Right lobe of liver (tissue), 6 donors: ENCODE results near the gene HS1BP3. TPM values are rescaled to one million over a fixed set of nuclear protein-coding genes. Genes with fewer than 3 reads are reported as not detected.

Source experiments
- ATAC-seq, 4 donors: fragments of 200-7000 bp; cut with Tn5 transposase; one replicate each; pipeline ENCODE4 v1.9.1; 2020; ENCODE audit warnings: mild to moderate bottlenecking in 4 of 4, moderate library complexity in 4 of 4
- DNase-seq, 3 donors: peaks; one replicate each; pipeline ENCODE4 v3.0.0-alpha.2; 2020
- H3K27ac ChIP-seq, 3 donors: fragments of 200-600 bp; one replicate each; pipeline ENCODE4 v1.8.0; 2022
- H3K27me3 ChIP-seq, 2 donors: fragments of 200-600 bp; one replicate each; pipeline ENCODE4 v1.8.0; 2022
- H3K36me3 ChIP-seq, 4 donors: fragments of 200-600 bp; sonication (generic) in 1 of 4; one replicate each; pipeline versions ENCODE4 v1.5.1 to v1.8.0; 2017 to 2022; ENCODE audit warnings: control low read depth in 1 of 4
- H3K4me1 ChIP-seq, 4 donors: fragments of 200-600 bp; sonication (generic) in 1 of 4; one replicate each; pipeline versions ENCODE4 v1.5.1 to v1.8.0; 2017 to 2022; ENCODE audit warnings: control low read depth in 1 of 4
- H3K4me3 ChIP-seq, 3 donors: fragments of 200-600 bp; one replicate each; pipeline ENCODE4 v1.8.0; 2022
- H3K9me3 ChIP-seq, 4 donors: fragments of 200-600 bp; sonication (generic) in 1 of 4; one replicate each; pipeline versions ENCODE4 v1.5.1 to v1.8.0; 2017 to 2022; ENCODE audit warnings: control low read depth in 1 of 4
- POLR2A ChIP-seq: fragments of 450-650 bp; IDR thresholded peaks from one replicate; pipeline ENCODE4 v1.6.1; 2017; ENCODE audit warnings: antibody characterized with exemption, mild to moderate bottlenecking
- WGBS: methylation state at CpG from one replicate; pipeline ENCODE4 v1.1.6; 2018; ENCODE audit warnings: low coverage, low lambda C conversion rate; ENCODE audit not compliant: insufficient coverage; ENCODE audit errors: missing lambda C conversion rate; 5-methylcytosine and 5-hydroxymethylcytosine counted together
- intact Hi-C, 2 donors: fragments of 100-400 bp; cut with DNase I; formaldehyde crosslinking; loops; one replicate each; pipeline versions ENCODE4 v1.11.2 to v1.14.1; 2022
- total RNA-seq, 6 experiments: library from RNA; depleted of rRNA in 2 of 6; stranded (reverse); fragments of >200 nt in 2 of 6; fragmentation: NEBNext Ultra II Directional in 3 of 6; extraction: Animal tissue kit (Norgen Biotek cat#: 25700) in 3 of 6; gene quantifications; one replicate each; pipeline versions ENCODE4 v1.1.0 to v1.2.4, GENCODE V29; 2016 to 2023
- TF ChIP-seq, protein P1 (sequence below), 4 donors: fragments of 200-600 bp in 3 of 4; fragments of 450-650 bp in 1 of 4; IDR thresholded peaks; one replicate each; pipeline versions ENCODE4 v1.5.1 to v1.8.0; 2016 to 2022; ENCODE audit warnings: antibody characterized with exemption in 4 of 4, mild to moderate bottlenecking in 2 of 4
- donor health status: DM: no; HTN: yes; CAD: no.
- donor health status: DM: no; HTN: no; CAD: no.
- donor health status: DM: no; HTN: no; CAD: no.
- donor health status: DM: no; HTN: yes; CAD: no.
- donor health status: DM: no; HTN: yes; CAD: no.

Gene HS1BP3
- total RNA-seq, 6 experiments from 2014 or later: 17.5 to 34.7 (median 20.2) TPM

DNA sequence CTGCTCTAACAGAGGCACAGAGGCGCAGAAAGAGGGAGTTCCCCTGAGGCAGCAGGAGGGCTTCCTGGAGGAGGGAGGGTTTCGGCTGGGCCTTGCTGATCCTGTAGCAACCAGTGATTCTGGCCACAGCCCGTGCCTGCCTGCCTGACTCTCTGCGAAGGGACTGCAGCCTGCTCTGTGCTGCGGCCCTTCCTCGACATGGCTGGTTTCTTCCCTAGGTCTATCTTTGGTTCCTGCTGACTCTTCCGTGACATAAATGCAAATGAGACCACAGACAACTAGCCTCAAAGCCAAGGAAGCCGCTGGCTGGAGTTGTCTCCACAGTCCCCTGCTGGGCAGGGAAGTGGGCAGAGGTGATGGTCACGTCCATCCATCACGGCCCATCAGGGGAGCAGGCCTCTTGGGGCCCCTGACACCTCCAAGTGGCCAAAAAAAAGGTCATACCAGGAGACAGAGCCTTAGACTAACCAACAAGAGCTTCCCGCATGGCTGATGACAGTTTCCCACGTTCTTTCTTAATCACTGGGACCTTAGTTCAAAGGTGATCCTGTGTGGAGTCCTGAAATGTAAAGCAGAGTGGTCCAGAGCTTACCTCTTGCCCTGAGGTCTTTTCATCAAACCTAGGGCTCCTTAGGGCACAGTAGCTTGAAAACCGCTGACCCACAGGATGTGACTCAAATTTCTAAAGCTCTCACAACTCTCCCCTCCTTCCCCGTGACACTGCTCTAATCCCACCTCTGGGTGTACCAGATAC lies 55.3 kb downstream of the HS1BP3 start:
- TF ChIP-seq, protein P1, sequence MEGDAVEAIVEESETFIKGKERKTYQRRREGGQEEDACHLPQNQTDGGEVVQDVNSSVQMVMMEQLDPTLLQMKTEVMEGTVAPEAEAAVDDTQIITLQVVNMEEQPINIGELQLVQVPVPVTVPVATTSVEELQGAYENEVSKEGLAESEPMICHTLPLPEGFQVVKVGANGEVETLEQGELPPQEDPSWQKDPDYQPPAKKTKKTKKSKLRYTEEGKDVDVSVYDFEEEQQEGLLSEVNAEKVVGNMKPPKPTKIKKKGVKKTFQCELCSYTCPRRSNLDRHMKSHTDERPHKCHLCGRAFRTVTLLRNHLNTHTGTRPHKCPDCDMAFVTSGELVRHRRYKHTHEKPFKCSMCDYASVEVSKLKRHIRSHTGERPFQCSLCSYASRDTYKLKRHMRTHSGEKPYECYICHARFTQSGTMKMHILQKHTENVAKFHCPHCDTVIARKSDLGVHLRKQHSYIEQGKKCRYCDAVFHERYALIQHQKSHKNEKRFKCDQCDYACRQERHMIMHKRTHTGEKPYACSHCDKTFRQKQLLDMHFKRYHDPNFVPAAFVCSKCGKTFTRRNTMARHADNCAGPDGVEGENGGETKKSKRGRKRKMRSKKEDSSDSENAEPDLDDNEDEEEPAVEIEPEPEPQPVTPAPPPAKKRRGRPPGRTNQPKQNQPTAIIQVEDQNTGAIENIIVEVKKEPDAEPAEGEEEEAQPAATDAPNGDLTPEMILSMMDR (IDR thresholded peaks at IDR 0.05): no peak
- TF ChIP-seq POLR2A: no peak
- no peaks in the 10 kb centered on the region for H3K9me3 ChIP-seq
- H3K4me1 ChIP-seq: peaks cover 7 to 94% (median 49%) of the 10 kb centered on the region in 4 donors
- no peaks in the 10 kb centered on the region for H3K36me3 ChIP-seq
- peak; percentile 45 to 65 (median 46) for DNase-seq
- no peak for ATAC-seq
- H3K27ac ChIP-seq: peak overlapping the region; percentile 78 to 87 (median 78)
- intact Hi-C loops: loop anchor here (10.0 kb wide), 1 partner anchor 151 kb away; the partner anchor contains the start of gene RHOB (in 2 of the 2)
- no peaks in the 10 kb centered on the region for H3K27me3 ChIP-seq
- 34% methylated on average over 8 of the region's 14 CpGs for WGBS
- no peak overlapping the region for H3K4me3 ChIP-seq

DNA sequence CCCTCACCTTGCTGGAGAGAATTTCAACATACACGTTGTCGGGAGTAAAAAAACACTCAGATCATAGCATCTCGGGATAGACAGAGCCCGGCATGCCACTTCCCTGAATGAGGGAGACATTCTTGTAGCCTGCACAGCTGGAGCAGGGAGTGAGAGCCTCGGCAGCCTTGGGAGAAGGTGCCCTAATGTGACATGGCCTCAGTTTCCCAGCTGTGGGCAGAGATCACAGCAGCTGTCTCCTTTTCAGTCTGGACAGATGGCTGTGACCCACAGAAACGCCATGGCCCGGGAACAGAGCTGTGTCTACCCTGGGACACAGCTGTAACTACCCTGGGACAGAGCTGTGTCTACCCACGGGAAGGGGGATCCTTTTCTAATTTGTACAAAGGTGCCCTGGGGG lies 55.9 kb downstream of the HS1BP3 start:
- H3K9me3 ChIP-seq: no peaks in the 10 kb centered on the region
- H3K27ac ChIP-seq: peak overlapping the region; percentile 78 to 87 (median 78)
- no peaks in the 10 kb centered on the region for H3K36me3 ChIP-seq
- no peaks in the 10 kb centered on the region for H3K27me3 ChIP-seq
- ATAC-seq (no peak), DNase-seq (peak; percentile 21 to 39 (median 34))
- 33% methylated on average over 5 of the region's 8 CpGs for WGBS
- H3K4me1 ChIP-seq: peaks cover 7 to 90% (median 45%) of the 10 kb centered on the region in 4 donors
- H3K4me3 ChIP-seq: no peak overlapping the region
- intact Hi-C loops: loop anchor here (10.0 kb wide), 1 partner anchor 150 kb away; the partner anchor contains the start of gene RHOB (in 2 of the 2)
- TF ChIP-seq, protein P1 (IDR thresholded peaks at IDR 0.05): no peak

DNA sequence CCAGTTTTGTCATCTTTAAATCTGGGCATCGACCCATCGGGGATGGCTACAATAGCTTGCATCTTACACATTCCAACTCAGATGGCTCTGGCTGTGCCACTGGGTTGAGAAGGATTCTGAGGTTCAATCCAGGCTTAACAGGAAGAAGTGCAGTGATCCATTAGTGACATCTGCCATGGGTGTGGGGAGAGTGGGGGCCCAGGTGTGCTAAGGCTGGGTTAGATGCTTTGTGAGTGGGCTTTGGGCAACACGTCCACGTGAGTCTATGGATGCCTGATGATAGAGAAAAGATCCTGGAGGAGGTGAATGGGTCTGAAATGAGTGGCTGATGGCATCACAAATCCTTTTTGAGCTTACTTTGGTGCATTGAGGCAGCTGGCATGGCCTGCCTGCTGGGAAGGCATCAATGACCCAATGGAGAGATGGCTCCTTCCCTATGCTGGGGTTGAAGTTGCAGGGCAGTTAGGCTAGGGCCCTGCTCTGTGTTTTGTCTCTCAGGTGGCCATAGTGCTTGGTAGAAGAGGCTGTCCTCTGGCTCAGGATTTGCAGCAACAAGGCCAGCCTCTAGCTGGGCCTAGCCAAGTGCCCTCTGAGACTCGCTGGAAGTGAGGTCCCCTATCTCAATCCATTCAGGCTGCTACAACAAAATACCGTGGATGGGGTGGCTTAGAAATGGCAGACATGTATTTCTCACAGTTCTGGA lies 56.7 kb downstream of the HS1BP3 start:
- Histone ChIP-seq H3K9me3 (no peaks in the 10 kb centered on the region), H3K27ac (peak overlapping the region; percentile 28 to 87 (median 78)), H3K4me3 (no peak overlapping the region), H3K27me3 (no peaks in the 10 kb centered on the region), H3K4me1 (peaks cover 7 to 85% (median 43%) of the 10 kb centered on the region in 4 donors), H3K36me3 (no peaks in the 10 kb centered on the region)
- no peak for TF ChIP-seq POLR2A
- TF ChIP-seq, protein P1 (IDR thresholded peaks at IDR 0.05): no peak
- intact Hi-C loops: loop anchor here (10.0 kb wide), 1 partner anchor 149 kb away; the partner anchor contains the start of gene RHOB (in 2 of the 2)
- DNase-seq (peak in 2 of 3 donors; percentile 65 to 70), ATAC-seq (peak in 1 of 4 donors; percentile 20)
- WGBS: 66% methylated on average over 5 of the region's 6 CpGs

DNA sequence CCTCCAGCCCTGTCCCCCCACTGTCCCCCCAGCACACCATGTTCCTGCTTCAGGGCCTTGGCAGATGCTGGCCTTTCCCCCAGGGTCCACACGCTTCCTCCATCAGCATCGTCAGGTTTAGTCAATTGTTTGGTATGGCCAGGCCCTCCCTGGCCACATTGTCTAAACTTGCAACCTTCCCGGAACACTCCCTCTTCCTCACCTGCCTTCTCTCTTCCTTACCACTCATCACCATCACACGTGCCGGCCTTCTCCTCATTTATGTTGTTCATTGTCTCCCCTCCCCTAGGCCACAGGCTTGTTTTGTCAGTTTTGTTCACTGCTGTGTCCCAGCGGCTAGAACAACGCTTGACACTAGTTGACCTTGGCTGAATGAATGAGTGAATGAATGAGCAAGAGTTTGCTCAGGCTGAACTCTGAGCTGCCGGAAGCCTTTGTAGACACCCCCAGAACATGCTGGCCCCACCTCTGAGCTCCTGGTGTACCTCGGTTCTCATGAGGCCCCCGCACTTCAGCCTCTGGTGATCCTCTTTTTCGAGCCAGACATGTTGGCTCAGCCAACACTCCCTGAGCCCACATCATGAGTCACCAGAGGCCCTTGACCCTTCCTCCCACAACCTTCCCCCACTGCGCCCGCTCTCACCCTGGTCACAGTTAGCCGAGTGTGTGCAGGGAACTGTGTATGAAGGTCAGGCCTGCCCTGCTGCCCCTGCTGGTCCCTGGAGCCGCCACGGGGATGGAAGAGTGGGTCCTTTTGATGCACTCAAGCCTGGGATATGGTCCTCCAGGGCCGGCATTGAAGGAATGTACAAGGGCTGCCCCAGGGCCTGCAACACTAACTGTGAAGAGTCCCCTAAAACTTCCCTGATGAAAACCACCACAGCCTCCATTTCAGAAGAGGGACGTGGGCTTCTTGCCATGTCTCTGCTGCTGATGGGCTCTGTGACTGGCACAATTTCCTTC lies 57.5 kb downstream of the HS1BP3 start:
- TF ChIP-seq, protein P1 (IDR thresholded peaks at IDR 0.05): peak in 1 of 4 donors; percentile 18
- TF ChIP-seq POLR2A: peak; percentile 25
- H3K4me1 ChIP-seq: peaks cover 7 to 79% (median 41%) of the 10 kb centered on the region in 4 donors
- H3K36me3 ChIP-seq: no peaks in the 10 kb centered on the region
- intact Hi-C loops: loop anchor here (10.0 kb wide), 1 partner anchor 149 kb away; the partner anchor contains the start of gene RHOB (in 2 of the 2)
- peak overlapping the region; percentile 28 to 87 (median 78) for H3K27ac ChIP-seq
- peak; percentile 90 to 95 (median 95) for DNase-seq
- ATAC-seq: peak; percentile 76 to 85 (median 78)
- H3K4me3 ChIP-seq: peak overlapping the region in 2 of 3 donors; percentile 30 to 40
- WGBS: 29% methylated on average over 16 of the region's 18 CpGs
- no peaks in the 10 kb centered on the region for H3K9me3 ChIP-seq
- no peaks in the 10 kb centered on the region for H3K27me3 ChIP-seq
